Cortex of kidney (tissue), 1 donor: ENCODE results near the gene MYL1.

Source experiments
- DNase-seq: peaks from one replicate; lab custom pipeline; 2025; lab: John Stamatoyannopoulos, UW

The MYL1 gene

GRCh38 chr2:210267698-210268097 lies 47.3 kb downstream of the MYL1 start:
- no peak for DNase-seq

GRCh38 chr2:210264282-210264681 lies 50.7 kb downstream of the MYL1 start:
- DNase-seq = no peak

GRCh38 chr2:210263841-210264240 lies 51.1 kb downstream of the MYL1 start:
- no peak for DNase-seq

GRCh38 chr2:210262036-210262435 lies 52.9 kb downstream of the MYL1 start:
- DNase-seq = no peak

GRCh38 chr2:210259687-210260086 lies 55.3 kb downstream of the MYL1 start:
- DNase-seq = no peak

- DNase-seq = no peak
These were observed 62.0 kb downstream of the MYL1 start for GRCh38 chr2:210252699-210253606.

GRCh38 chr2:210250622-210251021 lies 64.4 kb downstream of the MYL1 start:
- DNase-seq = no peak
